Neuronal stem cell (in vitro differentiated cells): ENCODE results near the gene MEI4.
"Not testable (repeated sequence)": the region's sequence is repeated elsewhere in the genome, so short reads cannot be mapped to it uniquely, and the experiment has no call there.

Experiments
- DNase-seq: peaks from one replicate; pipeline ENCODE4 v3.0.0-alpha.2; 2013; ENCODE audit warnings: low spot score
- H2AFZ ChIP-seq: one replicate; pipeline ENCODE4 v1.6.1; 2013; ENCODE audit warnings: mild to moderate bottlenecking, low read length, inconsistent platforms
- H2AK5ac ChIP-seq: 2 replicates; pipeline ENCODE4 v1.6.1; 2013; ENCODE audit warnings: low read depth, mild to moderate bottlenecking, inconsistent platforms, low read length, moderate library complexity, mixed read lengths
- H2BK120ac ChIP-seq: 2 replicates; pipeline ENCODE4 v1.6.1; 2013; ENCODE audit warnings: low read depth, mild to moderate bottlenecking, inconsistent platforms, low read length, moderate library complexity, mixed read lengths
- H2BK12ac ChIP-seq: one replicate; pipeline ENCODE4 v1.6.1; 2013; ENCODE audit warnings: low read length, inconsistent platforms
- H2BK15ac ChIP-seq: 2 replicates; pipeline ENCODE4 v1.6.1; 2013; ENCODE audit warnings: mild to moderate bottlenecking, low read length, inconsistent platforms, mixed read lengths
- H2BK5ac ChIP-seq: one replicate; pipeline ENCODE4 v1.6.1; 2013; ENCODE audit warnings: inconsistent platforms, mild to moderate bottlenecking, low read length, moderate library complexity
- H3K14ac ChIP-seq: one replicate; pipeline ENCODE4 v1.6.1; 2013; ENCODE audit warnings: low read length, inconsistent platforms
- H3K18ac ChIP-seq: 2 replicates; pipeline ENCODE4 v1.6.1; 2013; ENCODE audit warnings: low read length, inconsistent platforms
- H3K23ac ChIP-seq: 2 replicates; pipeline ENCODE4 v1.6.1; 2013; ENCODE audit warnings: low read depth, mild to moderate bottlenecking, mixed read lengths, low read length, inconsistent platforms; ENCODE audit not compliant: poor library complexity
- H3K27ac ChIP-seq: replicated peaks from 3 replicates; pipeline ENCODE4 v1.5.1; 2013; ENCODE audit warnings: low read length, inconsistent platforms
- H3K27me3 ChIP-seq, 3 experiments: 2 replicates each; pipeline ENCODE4 v1.6.1; 2013; ENCODE audit warnings: low read length in 3 of 3, mild to moderate bottlenecking in 2 of 3, inconsistent platforms in 1 of 3, low read depth in 1 of 3, mixed read lengths in 1 of 3, moderate library complexity in 1 of 3; ENCODE audit not compliant: control insufficient read depth in 3 of 3, insufficient read depth in 3 of 3
- H3K36me3 ChIP-seq, 2 donors: replicated peaks in 1 of 2; 2 replicates each; pipeline ENCODE4 v1.6.1; 2013; ENCODE audit warnings: low read length in 2 of 2; ENCODE audit not compliant: control insufficient read depth in 2 of 2, insufficient read depth in 2 of 2
- H3K4ac ChIP-seq: 2 replicates; pipeline ENCODE4 v1.6.1; 2013; ENCODE audit warnings: inconsistent platforms, mild to moderate bottlenecking, low read length, moderate library complexity
- H3K4me1 ChIP-seq, 2 donors: 1 replicate in 1 of 2; 2 replicates in 1 of 2; pipeline ENCODE4 v1.6.1; 2013; ENCODE audit warnings: low read length in 2 of 2, low read depth in 1 of 2; ENCODE audit not compliant: control insufficient read depth in 2 of 2, insufficient read depth in 1 of 2
- H3K4me2 ChIP-seq: one replicate; pipeline ENCODE4 v1.6.1; 2013; ENCODE audit warnings: mild to moderate bottlenecking, low read length, inconsistent platforms; ENCODE audit not compliant: insufficient read depth, poor library complexity, severe bottlenecking
- H3K4me3 ChIP-seq, 2 donors: 2 replicates each; pipeline ENCODE4 v1.5.1; 2013; ENCODE audit warnings: low read length in 2 of 2, mild to moderate bottlenecking in 2 of 2, inconsistent platforms in 1 of 2, moderate library complexity in 1 of 2
- H3K79me1 ChIP-seq: one replicate; pipeline ENCODE4 v1.6.1; 2013; ENCODE audit warnings: low read depth, mild to moderate bottlenecking, inconsistent platforms, low read length, moderate library complexity
- H3K9ac ChIP-seq: one replicate; pipeline ENCODE4 v1.6.1; 2013; ENCODE audit warnings: mild to moderate bottlenecking, low read depth, low read length, inconsistent platforms; ENCODE audit not compliant: poor library complexity
- H3K9me3 ChIP-seq, 2 donors: replicated peaks in 1 of 2; 2 replicates each; pipeline versions ENCODE3 to v1.6.1; 2013; ENCODE audit warnings: low read length in 2 of 2, mild to moderate bottlenecking in 2 of 2, inconsistent platforms in 1 of 2, low read depth in 1 of 2, mixed read lengths in 1 of 2, moderate library complexity in 1 of 2; ENCODE audit not compliant: control insufficient read depth in 2 of 2, insufficient read depth in 1 of 2
- H4K8ac ChIP-seq: one replicate; pipeline ENCODE4 v1.6.1; 2013; ENCODE audit warnings: low read depth, mild to moderate bottlenecking, inconsistent platforms, low read length, moderate library complexity
- H4K91ac ChIP-seq: one replicate; pipeline ENCODE4 v1.6.1; 2013; ENCODE audit warnings: low read length, low read depth, mild to moderate bottlenecking, inconsistent platforms; ENCODE audit not compliant: poor library complexity
- WGBS, 2 donors: extraction: QIAGEN DNeasy Blood & Tissue Kit; methylation state at CpG; one replicate each; pipeline ENCODE4 v1.1.7; 2013; ENCODE audit warnings: missing lambda C conversion rate in 2 of 2, mixed read lengths in 1 of 2; ENCODE audit not compliant: insufficient read length in 2 of 2, insufficient replicate concordance in 1 of 2; ENCODE audit errors: extremely low coverage in 2 of 2; 5-methylcytosine and 5-hydroxymethylcytosine counted together

The MEI4 gene

DNA sequence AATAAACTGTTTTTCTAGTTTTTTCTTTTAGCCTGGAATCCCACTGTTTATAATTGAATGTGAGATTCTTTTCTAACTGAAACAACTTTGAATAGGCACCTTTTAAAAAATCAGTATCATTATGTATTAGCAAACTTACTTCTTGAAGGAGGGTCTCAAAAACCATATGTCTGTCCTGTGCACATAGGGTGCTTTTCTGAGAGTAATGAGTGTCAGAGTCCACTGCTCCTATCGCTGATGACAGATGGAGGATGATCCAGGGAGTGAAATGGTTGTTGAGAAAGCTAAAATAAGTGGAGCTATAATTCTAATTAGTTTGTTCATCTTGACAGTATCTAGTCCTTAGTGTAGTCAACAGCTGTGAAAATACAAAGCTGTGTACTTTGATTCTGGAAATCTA, 35.8 kb downstream of the MEI4 start:
- H3K9me3 ChIP-seq, result no peaks in the 10 kb centered on the region
- no peak for DNase-seq
- no peak overlapping the region for H2BK15ac ChIP-seq
- no peak overlapping the region for H3K27ac ChIP-seq
- H2BK120ac ChIP-seq, result no peak overlapping the region
- no peak overlapping the region for H3K9ac ChIP-seq
- H3K4me2 ChIP-seq, result no peak overlapping the region
- H2AFZ ChIP-seq, result no peak overlapping the region
- no peaks in the 10 kb centered on the region for H3K4me1 ChIP-seq
- H3K4ac ChIP-seq, result no peak overlapping the region
- H2AK5ac ChIP-seq, result no peak overlapping the region
- H4K8ac ChIP-seq, result no peak overlapping the region
- no peaks in the 10 kb centered on the region for H3K36me3 ChIP-seq
- H3K79me1 ChIP-seq, result no peaks in the 10 kb centered on the region
- no peak overlapping the region for H3K4me3 ChIP-seq
- H3K27me3 ChIP-seq, result no peaks in the 10 kb centered on the region
- H2BK12ac ChIP-seq, result no peak overlapping the region
- H3K18ac ChIP-seq, result no peak overlapping the region
- no peak overlapping the region for H2BK5ac ChIP-seq
- H4K91ac ChIP-seq, result no peak overlapping the region
- no peak overlapping the region for H3K14ac ChIP-seq
- no peak overlapping the region for H3K23ac ChIP-seq
- WGBS, 2 donors, result no CpG with 5 or more reads among the region's 1 CpG

DNA sequence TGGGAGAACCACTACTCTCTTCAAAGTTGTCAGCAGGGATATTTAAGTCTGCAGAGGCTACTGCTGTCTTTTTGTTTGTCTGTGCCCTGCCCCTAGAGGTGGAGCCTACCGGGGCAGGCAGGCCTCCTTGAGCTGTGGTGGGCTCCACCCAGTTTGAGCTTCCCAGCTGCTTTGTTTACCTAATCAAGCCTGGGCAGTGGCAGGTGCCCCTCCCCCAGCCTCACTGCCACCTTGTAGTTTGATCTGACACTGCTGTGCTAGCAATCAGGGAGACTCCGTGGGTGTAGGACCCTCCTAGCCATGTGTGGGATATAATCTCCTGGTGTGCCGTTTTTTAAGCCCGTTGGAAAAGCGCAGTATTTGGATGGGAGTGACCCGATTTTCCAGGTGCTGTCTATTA, 47.3 kb downstream of the MEI4 start:
- H2AFZ ChIP-seq, H2BK15ac ChIP-seq, DNase-seq, H3K4me3 ChIP-seq, H3K27ac ChIP-seq, H3K9me3 ChIP-seq, H3K4ac ChIP-seq, H3K23ac ChIP-seq, H4K91ac ChIP-seq, H4K8ac ChIP-seq, H2BK12ac ChIP-seq, H3K9ac ChIP-seq, H3K4me1 ChIP-seq, H3K4me2 ChIP-seq, H3K36me3 ChIP-seq, H2BK120ac ChIP-seq, H3K27me3 ChIP-seq, H2AK5ac ChIP-seq, H2BK5ac ChIP-seq, H3K14ac ChIP-seq, H3K79me1 ChIP-seq, H3K18ac ChIP-seq: not testable (repeated sequence)
- WGBS, 2 donors, result no CpG with 5 or more reads among the region's 6 CpGs

DNA sequence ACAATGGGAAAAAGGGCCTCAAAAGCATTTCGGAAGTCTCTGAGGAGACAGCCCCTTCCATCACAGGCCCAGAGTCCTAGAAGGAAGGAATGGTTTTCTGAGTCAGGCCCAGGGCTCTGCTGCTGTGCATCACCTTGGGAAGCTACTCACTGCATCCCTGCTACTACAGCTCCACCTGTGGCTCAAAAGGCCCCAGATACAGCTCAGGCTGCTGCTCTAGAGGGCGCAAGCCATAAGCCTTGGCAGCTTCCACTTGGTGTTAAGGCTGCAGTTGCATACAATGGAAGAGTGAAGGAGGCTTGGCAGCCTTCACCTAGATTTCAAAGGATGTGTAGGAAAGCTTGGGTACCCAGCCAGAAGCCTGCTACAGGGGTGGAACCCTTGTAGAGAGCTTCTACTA, 54.8 kb downstream of the MEI4 start:
- no peak overlapping the region for H3K4me3 ChIP-seq
- no peaks in the 10 kb centered on the region for H3K9me3 ChIP-seq
- H3K4ac ChIP-seq, result no peak overlapping the region
- H3K27me3 ChIP-seq, result no peaks in the 10 kb centered on the region
- no peak overlapping the region for H3K27ac ChIP-seq
- H3K4me2 ChIP-seq, result no peak overlapping the region
- H2BK12ac ChIP-seq, result no peak overlapping the region
- H2AK5ac ChIP-seq, result no peak overlapping the region
- no peak for DNase-seq
- WGBS, 2 donors, result no CpG with 5 or more reads among the region's 2 CpGs
- no peak overlapping the region for H4K91ac ChIP-seq
- H3K79me1 ChIP-seq, result no peaks in the 10 kb centered on the region
- no peaks in the 10 kb centered on the region for H3K4me1 ChIP-seq
- H4K8ac ChIP-seq, result no peak overlapping the region
- no peak overlapping the region for H3K18ac ChIP-seq
- H2BK5ac ChIP-seq, result no peak overlapping the region
- H3K14ac ChIP-seq, result no peak overlapping the region
- H2AFZ ChIP-seq, result no peak overlapping the region
- no peak overlapping the region for H2BK15ac ChIP-seq
- no peak overlapping the region for H3K23ac ChIP-seq
- H2BK120ac ChIP-seq, result no peak overlapping the region
- no peak overlapping the region for H3K9ac ChIP-seq
- no peaks in the 10 kb centered on the region for H3K36me3 ChIP-seq

DNA sequence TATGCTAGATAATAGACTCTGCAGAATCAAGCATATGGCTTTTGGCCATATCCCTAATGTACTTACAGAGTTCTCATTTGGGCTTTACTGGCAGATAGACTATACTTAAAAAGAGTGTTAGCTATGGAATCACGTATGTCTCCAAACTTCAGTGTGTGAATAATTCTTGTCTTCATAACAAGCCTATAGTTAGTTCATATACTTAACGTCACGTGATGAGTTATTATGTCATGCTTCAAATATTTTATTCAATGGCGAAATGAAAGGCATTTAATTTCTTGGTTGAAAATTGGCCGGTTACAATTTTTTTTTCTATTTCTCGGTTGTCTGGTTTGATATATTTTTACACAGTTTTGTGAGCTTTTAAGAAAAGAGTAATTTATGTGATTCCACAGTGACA, 62.7 kb downstream of the MEI4 start:
- WGBS, 2 donors, result no CpG with 5 or more reads among the region's 6 CpGs
- no peak overlapping the region for H3K9ac ChIP-seq

More for the DNA sequence above, 62.7 kb downstream of the MEI4 start:
- Histone ChIP-seq H3K4me1 (no peaks in the 10 kb centered on the region), H3K79me1 (no peaks in the 10 kb centered on the region), H3K27ac (no peak overlapping the region), H2BK120ac (no peak overlapping the region), H4K8ac (no peak overlapping the region), H2BK5ac (no peak overlapping the region), H3K18ac (no peak overlapping the region), H2AFZ (no peak overlapping the region), H3K23ac (no peak overlapping the region), H3K36me3 (no peaks in the 10 kb centered on the region), H2BK15ac (no peak overlapping the region), H4K91ac (no peak overlapping the region), H3K14ac (no peak overlapping the region), H3K9me3 (no peaks in the 10 kb centered on the region), H2AK5ac (no peak overlapping the region), H3K27me3 (no peaks in the 10 kb centered on the region), H3K4me3 (no peak overlapping the region), H3K4ac (no peak overlapping the region), H3K4me2 (no peak overlapping the region), H2BK12ac (no peak overlapping the region)
- no peak for DNase-seq
